ENCODE results near the gene CPB1. TPM values are rescaled to one million over a fixed set of nuclear protein-coding genes. Genes with fewer than 3 reads are reported as not detected.
"Not testable (repeated sequence)": the region's sequence is repeated elsewhere in the genome, so short reads cannot be mapped to it uniquely, and the experiment has no call there.

Gene CPB1
- total RNA-seq: 0.21 TPM

GRCh38 chr3:148827585-148827984 lies at the start of gene CPB1:
CPB1 (plus strand) TSS chr3:148827811; CDS start chr3:148827824, 13 bp downstream.
- Histone ChIP-seq H3K36me3 (no peaks in the 10 kb centered on the region), H3K9me3 (peaks cover 0 to under 1% of the 10 kb centered on the region in 2 donors), H3K4me1 (no peaks in the 10 kb centered on the region), H3K27me3 (no peaks in the 10 kb centered on the region), H3K27ac (no peak within 1 kb of the TSS), H3K4me3 (no peak within 1 kb of the TSS)
- no peak for DNase-seq (ENCODE audit: low spot score in 2 of 2)
- intact Hi-C loops (cut with DNase I): no loop called here
- TF ChIP-seq CTCF (IDR thresholded peaks at IDR 0.05): no peak

GRCh38 chr3:148778926-148779325 lies 48.7 kb upstream of the CPB1 start:
- no peaks in the 10 kb centered on the region for H3K27me3 ChIP-seq
- H3K9me3 ChIP-seq: no peaks in the 10 kb centered on the region
- no peak overlapping the region for H3K4me3 ChIP-seq
- no peaks in the 10 kb centered on the region for H3K36me3 ChIP-seq
- no peak for DNase-seq (ENCODE audit: low spot score in 2 of 2)
- H3K4me1 ChIP-seq: no peaks in the 10 kb centered on the region
- TF ChIP-seq CTCF (IDR thresholded peaks at IDR 0.05): no peak
- H3K27ac ChIP-seq: no peak overlapping the region
- intact Hi-C loops (cut with DNase I): no loop called here

- H3K36me3 ChIP-seq; intact Hi-C loops (cut with DNase I); H3K4me1 ChIP-seq; H3K27me3 ChIP-seq; H3K9me3 ChIP-seq; H3K27ac ChIP-seq; DNase-seq (ENCODE audit: low spot score in 2 of 2); H3K4me3 ChIP-seq: not testable (repeated sequence)
Observed at GRCh38 chr3:148785026-148785425, 42.6 kb upstream of the CPB1 start.

- H3K36me3 ChIP-seq; DNase-seq (ENCODE audit: low spot score in 2 of 2); H3K27ac ChIP-seq; H3K4me1 ChIP-seq; H3K27me3 ChIP-seq; intact Hi-C loops (cut with DNase I); H3K9me3 ChIP-seq; H3K4me3 ChIP-seq: not testable (repeated sequence)
Observed at GRCh38 chr3:148786159-148786558, 41.5 kb upstream of the CPB1 start.

GRCh38 chr3:148789146-148789545 lies 38.5 kb upstream of the CPB1 start:
- no peak for TF ChIP-seq CTCF (IDR thresholded peaks at IDR 0.05)
- no peak overlapping the region for H3K4me3 ChIP-seq
- no peak for DNase-seq (ENCODE audit: low spot score in 2 of 2)
- no peaks in the 10 kb centered on the region for H3K4me1 ChIP-seq
- H3K9me3 ChIP-seq: no peaks in the 10 kb centered on the region
- no peaks in the 10 kb centered on the region for H3K36me3 ChIP-seq
- no peaks in the 10 kb centered on the region for H3K27me3 ChIP-seq
- H3K27ac ChIP-seq: no peak overlapping the region
- intact Hi-C loops (cut with DNase I): no loop called here

GRCh38 chr3:148789906-148790305 lies 37.7 kb upstream of the CPB1 start:
- no peak overlapping the region for H3K27ac ChIP-seq
- H3K4me3 ChIP-seq: no peak overlapping the region
- no peak for TF ChIP-seq CTCF (IDR thresholded peaks at IDR 0.05)
- no peak for DNase-seq (ENCODE audit: low spot score in 2 of 2)
- no peaks in the 10 kb centered on the region for H3K36me3 ChIP-seq
- H3K27me3 ChIP-seq: no peaks in the 10 kb centered on the region
- intact Hi-C loops (cut with DNase I): no loop called here
- H3K4me1 ChIP-seq: no peaks in the 10 kb centered on the region
- no peaks in the 10 kb centered on the region for H3K9me3 ChIP-seq

GRCh38 chr3:148790370-148790769 lies 37.2 kb upstream of the CPB1 start:
- Histone ChIP-seq H3K4me1 (no peaks in the 10 kb centered on the region), H3K27ac (no peak overlapping the region), H3K4me3 (no peak overlapping the region), H3K27me3 (no peaks in the 10 kb centered on the region), H3K36me3 (no peaks in the 10 kb centered on the region), H3K9me3 (no peaks in the 10 kb centered on the region)
- DNase-seq (ENCODE audit: low spot score in 2 of 2): no peak
- intact Hi-C loops (cut with DNase I): no loop called here
- no peak for TF ChIP-seq CTCF (IDR thresholded peaks at IDR 0.05)
